Superior temporal gyrus (tissue), 1 donor: ENCODE results near the gene GIT1.

Experiments
- DNase-seq: peaks from one replicate; pipeline ENCODE4 v3.0.0-alpha.2; 2016; ENCODE audit errors: extremely low spot score

GIT1 gene

GRCh38 chr17:29594519-29595090, 5.2 kb upstream of the GIT1 start:
- DNase-seq: no peak

- no peak for DNase-seq
Observed at GRCh38 chr17:29593591-29594518, 4.4 kb upstream of the GIT1 start.

- no peak for DNase-seq
Observed at GRCh38 chr17:29592850-29593551, 3.6 kb upstream of the GIT1 start, which contains the start of gene ANKRD13B. ANKRD13B (plus strand) TSS chr17:29593132; CDS start chr17:29593622, 490 bp downstream.

- DNase-seq: peak; percentile 89
Observed at GRCh38 chr17:29591737-29592608, 2.5 kb upstream of the GIT1 start.

- DNase-seq: no peak
Observed at GRCh38 chr17:29591146-29591736, 1.8 kb upstream of the GIT1 start.

GRCh38 chr17:29590411-29591145, 1.1 kb upstream of the GIT1 start:
- no peak for DNase-seq

GRCh38 chr17:29588562-29589411, 661 bp downstream of the GIT1 start:
- DNase-seq: no peak

GRCh38 chr17:29588017-29588561, 1.4 kb downstream of the GIT1 start:
- no peak for DNase-seq

GRCh38 chr17:29587591-29587990, 1.9 kb downstream of the GIT1 start:
- no peak for DNase-seq

- DNase-seq: no peak
Observed at GRCh38 chr17:29586676-29587469, 2.6 kb downstream of the GIT1 start.

GRCh38 chr17:29585080-29585751, 4.2 kb downstream of the GIT1 start:
- DNase-seq: no peak

- DNase-seq: peak; percentile 82
Observed at GRCh38 chr17:29584452-29585079, 4.9 kb downstream of the GIT1 start.

- DNase-seq: no peak
Observed at GRCh38 chr17:29583324-29584248, 5.9 kb downstream of the GIT1 start.

- peak; percentile 91 for DNase-seq
Observed at GRCh38 chr17:29582772-29583171, 6.7 kb downstream of the GIT1 start.

GRCh38 chr17:29582254-29582765, 7.1 kb downstream of the GIT1 start:
- DNase-seq: no peak
